ENCODE data around the gene NPY4R.
"Not testable (repeated sequence)": the region's sequence is repeated elsewhere in the genome, so short reads cannot be mapped to it uniquely, and the experiment has no call there.

The NPY4R gene, protein sequence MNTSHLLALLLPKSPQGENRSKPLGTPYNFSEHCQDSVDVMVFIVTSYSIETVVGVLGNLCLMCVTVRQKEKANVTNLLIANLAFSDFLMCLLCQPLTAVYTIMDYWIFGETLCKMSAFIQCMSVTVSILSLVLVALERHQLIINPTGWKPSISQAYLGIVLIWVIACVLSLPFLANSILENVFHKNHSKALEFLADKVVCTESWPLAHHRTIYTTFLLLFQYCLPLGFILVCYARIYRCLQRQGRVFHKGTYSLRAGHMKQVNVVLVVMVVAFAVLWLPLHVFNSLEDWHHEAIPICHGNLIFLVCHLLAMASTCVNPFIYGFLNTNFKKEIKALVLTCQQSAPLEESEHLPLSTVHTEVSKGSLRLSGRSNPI

DNA sequence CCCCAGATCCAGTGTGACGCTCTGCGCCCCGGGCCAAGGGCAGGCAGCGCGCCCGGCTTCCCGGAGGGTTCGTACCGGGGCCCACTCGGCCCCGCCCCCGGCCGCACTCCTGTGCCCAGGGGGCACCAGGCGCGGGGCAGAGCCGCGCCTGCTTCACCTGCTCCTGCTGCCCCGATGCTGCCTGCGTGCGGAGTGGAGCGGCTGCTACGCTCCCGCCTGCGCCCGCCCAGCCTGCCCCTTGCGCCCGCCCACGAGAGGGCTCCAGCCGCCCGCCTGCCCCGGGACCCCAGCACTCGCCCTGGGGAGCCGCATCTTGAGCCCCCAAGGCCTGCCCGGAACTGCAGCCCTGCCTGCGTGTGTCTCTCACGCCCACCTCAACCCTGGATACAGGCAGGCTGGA, at the start of gene NPY4R:
Gene NPY4R (minus strand): TSS at position 194 of the 400 bp plus-strand sequence. CDS start 3,323 bp downstream, outside the sequence.
- not testable (repeated sequence) for H3K4me3 ChIP-seq (ENCODE audit: low read length); H3K9ac ChIP-seq (ENCODE audit: low read length); H3K27me3 ChIP-seq (replicated peaks; ENCODE audit: control insufficient read depth, insufficient read depth, low read length); DNase-seq (ENCODE audit: low read depth); H3K36me3 ChIP-seq (ENCODE audit: control insufficient read depth, insufficient read depth, low read length, severe bottlenecking); H3K9me3 ChIP-seq (ENCODE audit: control insufficient read depth, low read length); H3K4me1 ChIP-seq (ENCODE audit: control insufficient read depth, insufficient read depth, low read length)

DNA sequence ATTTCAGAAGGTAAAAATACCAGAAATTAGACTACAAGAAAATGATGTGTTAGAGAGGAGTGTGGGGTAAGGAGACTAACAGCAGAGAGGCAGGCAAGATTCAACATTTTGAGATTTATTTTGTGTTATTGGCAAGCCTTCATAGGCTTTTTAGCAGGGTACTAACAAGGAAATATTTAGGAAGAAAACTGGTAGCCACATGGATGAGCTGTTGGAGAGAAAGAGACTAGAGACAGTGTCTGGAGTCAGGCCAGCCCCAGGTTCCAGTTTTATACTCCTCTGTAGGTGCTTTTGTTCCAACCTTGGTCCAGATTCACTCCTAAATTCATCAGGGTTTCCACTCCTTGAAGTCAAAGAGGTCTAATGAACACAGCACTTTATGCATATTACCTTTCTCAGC, 49.6 kb upstream of the NPY4R start:
- Histone ChIP-seq H3K9me3 (ENCODE audit: control insufficient read depth, low read length) (no peaks in the 10 kb centered on the region), H3K9ac (ENCODE audit: low read length) (no peak overlapping the region), H3K27me3 (replicated peaks; ENCODE audit: control insufficient read depth, insufficient read depth, low read length) (peaks cover 10% of the 10 kb centered on the region), H3K4me1 (ENCODE audit: control insufficient read depth, insufficient read depth, low read length) (no peaks in the 10 kb centered on the region), H3K4me3 (ENCODE audit: low read length) (no peak overlapping the region), H3K36me3 (ENCODE audit: control insufficient read depth, insufficient read depth, low read length, severe bottlenecking) (no peaks in the 10 kb centered on the region)
- DNase-seq (ENCODE audit: low read depth), result no peak

DNA sequence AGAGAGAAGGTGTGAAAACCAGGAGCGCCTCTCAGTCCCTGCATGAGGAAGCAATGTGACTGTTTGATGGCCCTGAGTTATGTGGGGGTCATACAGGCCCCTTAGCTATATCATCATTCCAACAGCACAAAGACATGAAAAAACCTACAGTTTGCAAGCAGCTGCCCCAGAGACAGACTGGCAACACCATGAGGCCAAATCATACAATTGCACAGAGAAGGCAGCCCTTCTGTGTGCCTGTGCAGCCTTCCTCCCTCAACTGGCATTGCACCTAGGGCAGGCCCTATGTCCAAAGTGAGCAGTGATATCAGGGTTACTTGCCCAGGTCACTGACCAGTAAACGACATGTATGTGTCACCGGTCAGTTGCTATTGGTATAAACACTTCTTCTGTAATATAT, 49.1 kb upstream of the NPY4R start:
- no peak overlapping the region for H3K9ac ChIP-seq (ENCODE audit: low read length)
- DNase-seq (ENCODE audit: low read depth), result no peak
- H3K4me1 ChIP-seq (ENCODE audit: control insufficient read depth, insufficient read depth, low read length), result no peaks in the 10 kb centered on the region
- no peaks in the 10 kb centered on the region for H3K9me3 ChIP-seq (ENCODE audit: control insufficient read depth, low read length)
- no peaks in the 10 kb centered on the region for H3K36me3 ChIP-seq (ENCODE audit: control insufficient read depth, insufficient read depth, low read length, severe bottlenecking)
- H3K4me3 ChIP-seq (ENCODE audit: low read length), result no peak overlapping the region
- peaks cover 10% of the 10 kb centered on the region for H3K27me3 ChIP-seq (replicated peaks; ENCODE audit: control insufficient read depth, insufficient read depth, low read length)

DNA sequence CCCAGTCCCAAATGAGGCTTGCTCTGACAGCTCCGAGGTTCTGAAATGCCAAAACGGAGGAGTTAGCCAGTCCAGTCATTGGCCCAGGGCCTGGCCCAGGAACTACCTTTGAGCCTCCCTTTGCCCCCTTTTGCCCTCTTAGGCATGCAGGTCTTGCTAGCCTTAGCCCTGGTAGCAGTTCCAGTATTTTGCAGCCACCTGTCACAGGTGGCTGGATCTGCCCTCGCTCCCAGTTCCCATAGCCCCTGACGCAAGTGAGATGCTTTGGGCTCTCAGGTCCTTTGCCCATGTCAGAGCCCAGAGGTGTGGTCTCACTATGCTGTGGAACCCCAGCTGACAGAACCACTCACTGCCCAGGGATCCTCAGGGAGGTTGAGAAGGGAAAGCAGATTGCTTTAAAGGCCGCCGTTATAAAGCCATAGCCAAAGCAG, 48.7 kb upstream of the NPY4R start:
- Histone ChIP-seq H3K4me3 (ENCODE audit: low read length) (no peak overlapping the region), H3K27me3 (replicated peaks; ENCODE audit: control insufficient read depth, insufficient read depth, low read length) (peaks cover 10% of the 10 kb centered on the region), H3K36me3 (ENCODE audit: control insufficient read depth, insufficient read depth, low read length, severe bottlenecking) (no peaks in the 10 kb centered on the region), H3K9me3 (ENCODE audit: control insufficient read depth, low read length) (no peaks in the 10 kb centered on the region), H3K9ac (ENCODE audit: low read length) (no peak overlapping the region), H3K4me1 (ENCODE audit: control insufficient read depth, insufficient read depth, low read length) (no peaks in the 10 kb centered on the region)
- no peak for DNase-seq (ENCODE audit: low read depth)

DNA sequence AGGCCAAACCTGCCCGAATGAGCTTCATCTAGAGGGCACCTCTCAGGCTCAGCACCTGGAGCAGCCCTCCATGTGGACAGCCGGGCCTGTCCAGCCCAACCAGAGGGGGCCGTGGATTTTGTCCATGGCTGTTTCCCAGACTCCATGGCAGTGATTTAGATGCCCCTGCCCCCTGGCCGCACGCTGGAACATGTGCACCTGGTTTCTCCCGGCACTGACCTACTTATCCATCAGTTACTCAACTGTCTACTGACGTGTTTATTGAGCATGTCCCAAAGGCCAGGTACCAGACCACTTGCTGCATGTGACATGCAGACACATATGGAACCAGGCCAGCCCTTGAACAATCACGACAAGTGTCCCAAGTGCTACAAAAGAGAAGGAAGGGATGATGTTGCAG, 47.6 kb upstream of the NPY4R start:
- H3K4me3 ChIP-seq (ENCODE audit: low read length); H3K9ac ChIP-seq (ENCODE audit: low read length); H3K9me3 ChIP-seq (ENCODE audit: control insufficient read depth, low read length); DNase-seq (ENCODE audit: low read depth); H3K36me3 ChIP-seq (ENCODE audit: control insufficient read depth, insufficient read depth, low read length, severe bottlenecking); H3K4me1 ChIP-seq (ENCODE audit: control insufficient read depth, insufficient read depth, low read length): not testable (repeated sequence)
- peaks cover 10% of the 10 kb centered on the region for H3K27me3 ChIP-seq (replicated peaks; ENCODE audit: control insufficient read depth, insufficient read depth, low read length)

DNA sequence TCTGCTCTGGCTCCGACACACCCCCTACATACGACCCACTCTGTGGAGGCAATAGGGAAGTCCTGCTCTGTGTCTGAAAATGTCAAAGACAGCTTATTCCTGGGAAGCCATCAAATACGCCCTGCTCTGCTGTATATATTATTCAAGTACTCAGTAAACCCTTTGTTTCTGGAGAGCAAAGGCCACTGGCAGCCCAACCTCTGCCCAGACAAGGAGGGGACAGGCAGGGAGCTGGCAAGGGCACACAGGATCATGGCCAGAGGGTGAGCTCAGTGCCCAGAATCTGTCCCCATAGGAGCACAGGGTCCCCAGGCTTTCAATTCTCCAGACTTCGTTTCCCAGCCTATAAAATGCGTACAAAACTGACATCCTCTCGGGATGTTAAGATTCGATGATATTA, 47.0 kb upstream of the NPY4R start:
- peaks cover 10% of the 10 kb centered on the region for H3K27me3 ChIP-seq (replicated peaks; ENCODE audit: control insufficient read depth, insufficient read depth, low read length)
- H3K9me3 ChIP-seq (ENCODE audit: control insufficient read depth, low read length); DNase-seq (ENCODE audit: low read depth); H3K36me3 ChIP-seq (ENCODE audit: control insufficient read depth, insufficient read depth, low read length, severe bottlenecking); H3K9ac ChIP-seq (ENCODE audit: low read length); H3K4me3 ChIP-seq (ENCODE audit: low read length); H3K4me1 ChIP-seq (ENCODE audit: control insufficient read depth, insufficient read depth, low read length): not testable (repeated sequence)

DNA sequence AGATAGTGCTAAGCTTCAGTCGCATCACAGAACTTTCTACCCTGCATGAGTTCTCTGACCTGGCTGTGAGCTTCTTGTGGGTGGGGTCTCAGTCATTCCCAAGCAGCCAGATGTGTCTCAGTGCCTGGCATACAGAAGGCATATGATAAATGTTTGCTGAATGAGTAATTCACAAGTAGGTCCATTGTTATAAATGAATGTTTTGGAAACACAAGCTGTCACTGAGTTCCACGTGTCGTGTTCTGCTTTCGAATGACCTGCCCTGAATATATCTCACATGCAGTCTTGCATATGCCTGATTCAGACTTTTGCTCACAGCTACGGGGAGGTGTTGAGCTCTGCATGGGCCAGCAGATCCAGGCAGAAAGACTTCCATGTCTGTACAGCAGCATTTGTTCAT, 46.2 kb upstream of the NPY4R start:
- not testable (repeated sequence) for H3K9me3 ChIP-seq (ENCODE audit: control insufficient read depth, low read length); H3K36me3 ChIP-seq (ENCODE audit: control insufficient read depth, insufficient read depth, low read length, severe bottlenecking); H3K4me3 ChIP-seq (ENCODE audit: low read length); H3K4me1 ChIP-seq (ENCODE audit: control insufficient read depth, insufficient read depth, low read length); DNase-seq (ENCODE audit: low read depth); H3K9ac ChIP-seq (ENCODE audit: low read length)
- peaks cover 10% of the 10 kb centered on the region for H3K27me3 ChIP-seq (replicated peaks; ENCODE audit: control insufficient read depth, insufficient read depth, low read length)

DNA sequence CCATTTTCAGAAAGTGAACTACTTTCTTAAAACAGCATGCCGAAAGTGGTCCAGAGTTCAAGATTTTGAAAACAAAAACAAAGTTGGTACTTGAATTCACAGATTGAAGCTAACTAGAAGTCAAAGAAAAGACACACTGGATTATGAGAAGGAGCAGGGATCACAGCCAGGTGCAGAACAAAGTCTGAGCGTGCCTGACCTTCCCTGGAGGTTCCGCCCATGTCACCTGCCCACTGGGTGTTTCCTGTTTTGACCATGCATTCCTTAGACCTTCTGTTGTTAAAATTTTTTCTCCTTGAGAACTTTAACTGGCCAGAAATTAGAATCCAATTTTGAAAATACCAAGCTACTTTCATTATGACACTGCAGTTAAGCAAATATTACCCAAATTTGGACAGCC, 34.2 kb upstream of the NPY4R start:
- DNase-seq (ENCODE audit: low read depth); H3K9me3 ChIP-seq (ENCODE audit: control insufficient read depth, low read length); H3K4me3 ChIP-seq (ENCODE audit: low read length); H3K9ac ChIP-seq (ENCODE audit: low read length); H3K27me3 ChIP-seq (replicated peaks; ENCODE audit: control insufficient read depth, insufficient read depth, low read length); H3K4me1 ChIP-seq (ENCODE audit: control insufficient read depth, insufficient read depth, low read length); H3K36me3 ChIP-seq (ENCODE audit: control insufficient read depth, insufficient read depth, low read length, severe bottlenecking): not testable (repeated sequence)

DNA sequence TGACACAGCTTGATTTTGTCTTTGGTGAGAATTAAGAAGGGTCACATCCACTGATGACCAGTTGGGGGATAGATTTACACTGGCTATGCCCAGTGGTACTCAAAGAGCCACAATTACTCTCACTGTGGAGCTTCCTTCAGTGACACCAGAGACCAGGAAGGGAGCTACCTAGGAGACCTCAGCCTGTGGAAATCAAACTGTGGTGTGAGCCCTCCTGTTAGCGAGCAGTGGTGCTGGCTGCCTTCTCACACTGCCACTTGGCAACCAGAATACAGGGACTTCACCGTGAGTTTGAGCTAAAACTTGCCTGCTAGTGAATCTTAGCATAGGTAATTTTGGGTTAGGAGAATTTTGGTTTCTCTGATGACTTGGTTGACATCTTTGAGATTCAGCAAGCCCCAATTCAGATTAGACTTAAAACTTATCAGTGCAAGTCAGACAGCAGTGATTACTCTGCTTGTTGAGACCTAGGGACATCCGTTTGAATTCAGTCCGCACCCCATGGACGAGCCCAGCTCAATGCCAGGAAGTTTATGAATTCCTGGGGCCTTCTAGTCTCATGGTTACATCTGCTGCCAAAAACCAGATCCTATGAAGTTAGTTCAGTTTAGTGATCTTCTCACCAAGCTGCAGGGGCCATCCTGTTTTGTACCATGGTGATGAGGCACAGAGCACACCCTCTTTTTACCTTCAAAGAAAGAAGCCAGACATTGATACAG, 33.4 kb upstream of the NPY4R start:
- not testable (repeated sequence) for H3K4me3 ChIP-seq (ENCODE audit: low read length); H3K4me1 ChIP-seq (ENCODE audit: control insufficient read depth, insufficient read depth, low read length); H3K36me3 ChIP-seq (ENCODE audit: control insufficient read depth, insufficient read depth, low read length, severe bottlenecking); DNase-seq (ENCODE audit: low read depth); H3K9me3 ChIP-seq (ENCODE audit: control insufficient read depth, low read length); H3K9ac ChIP-seq (ENCODE audit: low read length); H3K27me3 ChIP-seq (replicated peaks; ENCODE audit: control insufficient read depth, insufficient read depth, low read length)

DNA sequence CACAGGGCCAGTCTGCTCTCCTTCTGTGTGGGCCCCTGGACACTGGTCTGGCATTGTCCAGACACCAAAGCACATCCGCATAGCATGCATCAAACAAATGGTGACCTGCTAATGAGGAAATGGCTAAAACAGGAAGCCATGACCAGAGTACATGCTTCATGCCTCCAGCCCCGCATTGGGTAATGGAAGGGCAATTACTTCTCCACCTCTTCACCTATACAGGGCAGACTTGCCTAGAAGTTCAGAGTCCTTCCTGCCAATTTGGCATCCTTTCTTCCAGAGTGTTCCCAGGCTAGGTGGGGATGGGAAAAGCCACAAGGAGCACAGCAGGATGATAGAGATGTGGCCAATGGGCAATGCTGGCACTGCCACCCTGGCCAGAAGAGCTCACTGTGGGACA, 32.1 kb upstream of the NPY4R start:
- H3K9me3 ChIP-seq (ENCODE audit: control insufficient read depth, low read length); H3K4me3 ChIP-seq (ENCODE audit: low read length); H3K9ac ChIP-seq (ENCODE audit: low read length); DNase-seq (ENCODE audit: low read depth); H3K4me1 ChIP-seq (ENCODE audit: control insufficient read depth, insufficient read depth, low read length); H3K36me3 ChIP-seq (ENCODE audit: control insufficient read depth, insufficient read depth, low read length, severe bottlenecking); H3K27me3 ChIP-seq (replicated peaks; ENCODE audit: control insufficient read depth, insufficient read depth, low read length): not testable (repeated sequence)

DNA sequence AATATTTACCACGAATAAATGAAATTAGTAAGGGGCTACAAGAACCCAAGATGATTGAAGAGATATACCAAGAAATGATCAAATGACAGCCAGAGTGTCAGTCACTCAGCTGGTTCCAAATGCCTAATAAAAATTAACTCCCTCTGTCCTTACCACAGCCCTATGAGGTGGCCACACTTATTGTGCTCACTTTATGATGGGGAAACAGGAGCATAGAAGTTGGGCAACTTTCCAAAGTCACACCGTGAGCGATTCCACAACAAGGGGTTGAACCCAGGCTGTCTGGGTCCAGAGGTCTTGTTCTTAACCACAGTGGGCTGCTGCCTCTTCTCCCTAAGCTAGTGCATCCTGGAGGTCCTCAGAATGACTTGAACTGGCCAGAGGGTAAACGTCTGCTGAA, 31.6 kb upstream of the NPY4R start:
- not testable (repeated sequence) for DNase-seq (ENCODE audit: low read depth); H3K36me3 ChIP-seq (ENCODE audit: control insufficient read depth, insufficient read depth, low read length, severe bottlenecking); H3K4me1 ChIP-seq (ENCODE audit: control insufficient read depth, insufficient read depth, low read length); H3K4me3 ChIP-seq (ENCODE audit: low read length); H3K9me3 ChIP-seq (ENCODE audit: control insufficient read depth, low read length); H3K9ac ChIP-seq (ENCODE audit: low read length); H3K27me3 ChIP-seq (replicated peaks; ENCODE audit: control insufficient read depth, insufficient read depth, low read length)
